MM.1S (cell line): ENCODE measurements around the gene ZNF615.

ENCODE experiments used
- EZH2 ChIP-seq: fragments of 300-600 bp; sonication (generic); optimal IDR thresholded peaks from 2 replicates; pipeline ENCODE3; 2017; ENCODE audit warnings: low read depth, mild to moderate bottlenecking, antibody characterized with exemption, low read length, mixed read lengths
- TF ChIP-seq, protein P1 (sequence below): fragments of 300-600 bp; sonication (generic); IDR thresholded peaks from 2 replicates; pipeline ENCODE4 v1.5.1; 2016; ENCODE audit warnings: antibody characterized with exemption, low read length, mixed read lengths

DNA sequence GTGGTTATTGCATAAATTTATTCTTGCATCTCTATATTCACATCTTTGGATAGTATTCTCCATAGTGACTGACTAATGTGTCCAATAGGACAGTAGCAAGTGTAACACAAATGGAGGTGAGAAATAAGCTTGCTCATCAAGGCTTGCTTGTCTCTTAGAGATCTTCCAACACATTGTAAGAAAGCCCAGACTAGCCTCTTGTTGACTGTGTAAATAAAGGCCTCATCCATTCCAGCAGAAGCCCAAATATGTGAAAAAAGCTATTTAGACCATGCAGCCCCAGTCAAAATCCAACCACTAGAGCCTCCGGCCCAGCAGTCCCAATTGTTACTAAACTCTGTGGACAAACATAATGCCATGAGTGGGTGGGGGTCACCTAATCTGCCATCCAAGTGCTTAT is 2.7 kb upstream of the ZNF615 start:
- TF ChIP-seq, protein P1, sequence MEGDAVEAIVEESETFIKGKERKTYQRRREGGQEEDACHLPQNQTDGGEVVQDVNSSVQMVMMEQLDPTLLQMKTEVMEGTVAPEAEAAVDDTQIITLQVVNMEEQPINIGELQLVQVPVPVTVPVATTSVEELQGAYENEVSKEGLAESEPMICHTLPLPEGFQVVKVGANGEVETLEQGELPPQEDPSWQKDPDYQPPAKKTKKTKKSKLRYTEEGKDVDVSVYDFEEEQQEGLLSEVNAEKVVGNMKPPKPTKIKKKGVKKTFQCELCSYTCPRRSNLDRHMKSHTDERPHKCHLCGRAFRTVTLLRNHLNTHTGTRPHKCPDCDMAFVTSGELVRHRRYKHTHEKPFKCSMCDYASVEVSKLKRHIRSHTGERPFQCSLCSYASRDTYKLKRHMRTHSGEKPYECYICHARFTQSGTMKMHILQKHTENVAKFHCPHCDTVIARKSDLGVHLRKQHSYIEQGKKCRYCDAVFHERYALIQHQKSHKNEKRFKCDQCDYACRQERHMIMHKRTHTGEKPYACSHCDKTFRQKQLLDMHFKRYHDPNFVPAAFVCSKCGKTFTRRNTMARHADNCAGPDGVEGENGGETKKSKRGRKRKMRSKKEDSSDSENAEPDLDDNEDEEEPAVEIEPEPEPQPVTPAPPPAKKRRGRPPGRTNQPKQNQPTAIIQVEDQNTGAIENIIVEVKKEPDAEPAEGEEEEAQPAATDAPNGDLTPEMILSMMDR: no peak
- TF ChIP-seq EZH2: no peak
